OCI-LY1 (cell line): ENCODE data around the gene LRRC71.

Experiments
- H2AFZ ChIP-seq: fragments of 200-600 bp; sonication (generic), shearing (Covaris generic); 2 replicates; pipeline ENCODE4 v1.6.0; 2014; ENCODE audit warnings: antibody characterized with exemption, mild to moderate bottlenecking, low read length
- H3F3A ChIP-seq: fragments of 200-600 bp; sonication (generic), shearing (Covaris generic); 2 replicates; pipeline ENCODE4 v1.6.0; 2014; ENCODE audit warnings: mild to moderate bottlenecking, antibody characterized with exemption, low read length, moderate library complexity; ENCODE audit not compliant: insufficient read depth
- H3K27ac ChIP-seq: fragments of 200-600 bp; sonication (generic); 2 replicates; pipeline ENCODE4 v1.5.1; 2014; ENCODE audit warnings: low read length, mixed run types, mild to moderate bottlenecking, low read depth; ENCODE audit not compliant: poor library complexity, severe bottlenecking
- H3K27me3 ChIP-seq: fragments of 200-600 bp; sonication (generic); 2 replicates; pipeline ENCODE4 v1.6.0; 2014; ENCODE audit warnings: antibody characterized with exemption, mild to moderate bottlenecking, low read length, moderate library complexity; ENCODE audit not compliant: insufficient read depth
- H3K36me3 ChIP-seq: fragments of 200-600 bp; sonication (generic); 2 replicates; pipeline ENCODE4 v1.6.1; 2014; ENCODE audit warnings: mild to moderate bottlenecking, antibody characterized with exemption, low read length, moderate library complexity, mixed read lengths; ENCODE audit not compliant: insufficient read depth
- H3K4me1 ChIP-seq: fragments of 200-600 bp; sonication (generic); 2 replicates; pipeline ENCODE4 v1.5.1; 2014; ENCODE audit warnings: mild to moderate bottlenecking, low read length, moderate library complexity; ENCODE audit not compliant: insufficient read depth, severe bottlenecking
- H3K4me2 ChIP-seq: fragments of 200-600 bp; sonication (generic), shearing (Covaris generic); 2 replicates; pipeline ENCODE4 v1.6.1; 2014; ENCODE audit warnings: low read length
- H3K4me3 ChIP-seq: fragments of 200-600 bp; sonication (generic); 2 replicates; pipeline ENCODE4 v1.5.1; 2014; ENCODE audit warnings: low read length, low read depth, mild to moderate bottlenecking, mixed read lengths; ENCODE audit not compliant: poor library complexity, severe bottlenecking
- H3K79me2 ChIP-seq: fragments of 200-600 bp; shearing (Covaris generic); 2 replicates; pipeline ENCODE4 v1.6.1; 2016; ENCODE audit warnings: mixed run types, low read length, mixed read lengths; ENCODE audit not compliant: insufficient read depth
- H3K9ac ChIP-seq: fragments of 200-600 bp; sonication (generic), shearing (Covaris generic); 2 replicates; pipeline ENCODE4 v1.6.1; 2014; ENCODE audit warnings: mild to moderate bottlenecking, low read length, mixed read lengths
- H3K9me2 ChIP-seq: fragments of 200-600 bp; sonication (generic), shearing (Covaris generic); 2 replicates; pipeline ENCODE4 v1.6.1; 2014; ENCODE audit warnings: low read depth, mild to moderate bottlenecking, low read length, mixed read lengths
- H3K9me3 ChIP-seq: fragments of 200-600 bp; shearing (Covaris generic); 2 replicates; pipeline ENCODE4 v1.6.1; 2014; ENCODE audit warnings: low read length, mixed read lengths
- H4K20me1 ChIP-seq: fragments of 200-600 bp; sonication (generic), shearing (Covaris generic); 2 replicates; pipeline ENCODE4 v1.6.0; 2016; ENCODE audit warnings: mild to moderate bottlenecking, low read length; ENCODE audit not compliant: insufficient read depth
- EZH2 ChIP-seq: fragments of 200-600 bp; sonication (generic), shearing (Covaris generic); IDR thresholded peaks from 2 replicates; pipeline ENCODE4 v1.8.0; 2017; ENCODE audit warnings: borderline replicate concordance, mixed run types, mild to moderate bottlenecking, antibody characterized with exemption, low read length, moderate library complexity, mixed read lengths
- TF ChIP-seq, protein P1 (sequence below): fragments of 200-600 bp; sonication (generic), shearing (Covaris generic); IDR thresholded peaks from 2 replicates; pipeline ENCODE4 v1.5.1; 2017; ENCODE audit warnings: mild to moderate bottlenecking, antibody characterized with exemption, low read length, moderate library complexity, mixed read lengths

Gene LRRC71

GRCh38 chr1:156895455-156895812 is 25.0 kb upstream of the LRRC71 start:
- Histone ChIP-seq H3K4me2 (no peak overlapping the region), H3K9ac (no peak overlapping the region), H4K20me1 (no peaks in the 10 kb centered on the region), H3K4me1 (no peaks in the 10 kb centered on the region), H2AFZ (no peak overlapping the region), H3F3A (no peaks in the 10 kb centered on the region), H3K27me3 (no peaks in the 10 kb centered on the region; the same call in 1 of the 2 replicates), H3K27ac (no peak overlapping the region), H3K36me3 (no peaks in the 10 kb centered on the region), H3K9me3 (no peaks in the 10 kb centered on the region), H3K9me2 (no peaks in the 10 kb centered on the region), H3K79me2 (no peaks in the 10 kb centered on the region), H3K4me3 (no peak overlapping the region)
- TF ChIP-seq, protein P1, sequence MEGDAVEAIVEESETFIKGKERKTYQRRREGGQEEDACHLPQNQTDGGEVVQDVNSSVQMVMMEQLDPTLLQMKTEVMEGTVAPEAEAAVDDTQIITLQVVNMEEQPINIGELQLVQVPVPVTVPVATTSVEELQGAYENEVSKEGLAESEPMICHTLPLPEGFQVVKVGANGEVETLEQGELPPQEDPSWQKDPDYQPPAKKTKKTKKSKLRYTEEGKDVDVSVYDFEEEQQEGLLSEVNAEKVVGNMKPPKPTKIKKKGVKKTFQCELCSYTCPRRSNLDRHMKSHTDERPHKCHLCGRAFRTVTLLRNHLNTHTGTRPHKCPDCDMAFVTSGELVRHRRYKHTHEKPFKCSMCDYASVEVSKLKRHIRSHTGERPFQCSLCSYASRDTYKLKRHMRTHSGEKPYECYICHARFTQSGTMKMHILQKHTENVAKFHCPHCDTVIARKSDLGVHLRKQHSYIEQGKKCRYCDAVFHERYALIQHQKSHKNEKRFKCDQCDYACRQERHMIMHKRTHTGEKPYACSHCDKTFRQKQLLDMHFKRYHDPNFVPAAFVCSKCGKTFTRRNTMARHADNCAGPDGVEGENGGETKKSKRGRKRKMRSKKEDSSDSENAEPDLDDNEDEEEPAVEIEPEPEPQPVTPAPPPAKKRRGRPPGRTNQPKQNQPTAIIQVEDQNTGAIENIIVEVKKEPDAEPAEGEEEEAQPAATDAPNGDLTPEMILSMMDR, result no peak
- no peak for TF ChIP-seq EZH2

DNA sequence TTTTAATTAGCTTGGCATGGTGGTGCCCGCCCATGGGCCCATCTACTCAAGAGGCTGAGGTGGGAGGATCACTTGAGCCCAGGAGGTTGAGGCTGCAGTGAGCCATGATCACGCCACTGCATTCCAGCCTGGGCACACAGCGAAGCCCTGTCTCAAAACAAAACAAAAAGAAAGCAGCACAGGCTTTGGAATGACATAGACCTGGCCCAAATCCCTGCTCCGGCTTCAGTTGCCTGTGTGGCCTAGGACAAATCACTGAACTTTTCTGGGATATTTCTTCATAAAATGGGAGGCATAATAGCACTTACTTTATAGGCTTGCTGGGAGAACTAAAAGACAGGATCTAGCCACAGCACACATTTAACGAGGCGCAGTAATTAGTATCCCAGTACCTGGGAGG is 24.5 kb upstream of the LRRC71 start:
- Histone ChIP-seq H3K9ac (no peak overlapping the region), H3K36me3 (no peaks in the 10 kb centered on the region), H3F3A (no peaks in the 10 kb centered on the region), H3K27ac (no peak overlapping the region), H3K79me2 (no peaks in the 10 kb centered on the region), H3K4me1 (no peaks in the 10 kb centered on the region), H3K9me2 (no peaks in the 10 kb centered on the region), H3K4me3 (no peak overlapping the region), H2AFZ (no peak overlapping the region), H4K20me1 (no peaks in the 10 kb centered on the region), H3K4me2 (no peak overlapping the region), H3K27me3 (no peaks in the 10 kb centered on the region; the same call in 1 of the 2 replicates), H3K9me3 (no peaks in the 10 kb centered on the region)
- TF ChIP-seq EZH2, result no peak
- TF ChIP-seq, protein P1, result no peak

GRCh38 chr1:156896490-156897033 is 23.9 kb upstream of the LRRC71 start:
- Histone ChIP-seq H3K9ac (no peak overlapping the region), H3K4me2 (no peak overlapping the region), H3K27me3 (no peaks in the 10 kb centered on the region; the same call in 1 of the 2 replicates)

More at GRCh38 chr1:156896490-156897033, 23.9 kb upstream of the LRRC71 start:
- H4K20me1 ChIP-seq, result no peaks in the 10 kb centered on the region
- no peaks in the 10 kb centered on the region for H3K9me2 ChIP-seq
- no peaks in the 10 kb centered on the region for H3K9me3 ChIP-seq
- no peaks in the 10 kb centered on the region for H3K79me2 ChIP-seq
- H2AFZ ChIP-seq, result no peak overlapping the region
- TF ChIP-seq EZH2, result no peak
- TF ChIP-seq, protein P1, result no peak
- no peak overlapping the region for H3K27ac ChIP-seq
- H3F3A ChIP-seq, result no peaks in the 10 kb centered on the region
- H3K36me3 ChIP-seq, result no peaks in the 10 kb centered on the region
- H3K4me1 ChIP-seq, result no peaks in the 10 kb centered on the region
- no peak overlapping the region for H3K4me3 ChIP-seq
